C4-2B (cell line): ENCODE measurements around the gene HOGA1.
A peak's percentile ranks its signal among the peaks of the same experiment; 100 is the strongest.
"Not testable (repeated sequence)": the region's sequence is repeated elsewhere in the genome, so short reads cannot be mapped to it uniquely, and the experiment has no call there.

Experiments used
- H3K27ac ChIP-seq: fragments of 450-650 bp; 2 replicates; pipeline ENCODE4 v1.5.1; 2017
- CTCF ChIP-seq: fragments of 450-650 bp; conservative IDR thresholded peaks from 2 replicates; pipeline ENCODE4 v1.5.1; 2017; ENCODE audit warnings: mild to moderate bottlenecking
- ZFX ChIP-seq: fragments of 450-650 bp; IDR thresholded peaks from 2 replicates; pipeline ENCODE4 v1.6.1; 2017

Gene HOGA1

GRCh38 chr10:97572214-97572989 lies 11.8 kb upstream of the HOGA1 start, which contains the start of gene ANKRD2:
Gene ANKRD2 (plus strand): TSS chr10:97572779. CDS start chr10:97572789, 10 bp downstream.
- H3K27ac ChIP-seq = peak within 1 kb of the TSS; percentile 26; the same call in 1 of the 2 replicates
- TF ChIP-seq CTCF = peak; percentile 96
- no peak for TF ChIP-seq ZFX

GRCh38 chr10:97573021-97573420 lies 11.2 kb upstream of the HOGA1 start:
- TF ChIP-seq CTCF (no peak), ZFX (no peak)

GRCh38 chr10:97573672-97574071 lies 10.5 kb upstream of the HOGA1 start:
- H3K27ac ChIP-seq = peak overlapping the region; percentile 55
- no peak for TF ChIP-seq ZFX
- TF ChIP-seq CTCF = no peak

More at GRCh38 chr10:97573021-97573420, 11.2 kb upstream of the HOGA1 start:
- no peak overlapping the region for H3K27ac ChIP-seq

- no peak for TF ChIP-seq ZFX
- TF ChIP-seq CTCF = no peak
- peak overlapping the region; percentile 55 for H3K27ac ChIP-seq
Measured at GRCh38 chr10:97574374-97575126, 9.6 kb upstream of the HOGA1 start.

GRCh38 chr10:97575127-97575668 lies 9.0 kb upstream of the HOGA1 start:
- TF ChIP-seq ZFX = no peak
- TF ChIP-seq CTCF = no peak
- H3K27ac ChIP-seq = peak overlapping the region; percentile 55

- H3K27ac ChIP-seq = not testable (repeated sequence)
Measured at GRCh38 chr10:97576487-97576886, 7.7 kb upstream of the HOGA1 start.

GRCh38 chr10:97577701-97578100 lies 6.5 kb upstream of the HOGA1 start:
- TF ChIP-seq CTCF (no peak), ZFX (no peak)
- H3K27ac ChIP-seq = no peak overlapping the region
